Thoracic aorta (tissue), 2 donors: ENCODE results near the gene HDAC6. TPM values are rescaled to one million over a fixed set of nuclear protein-coding genes. Genes with fewer than 3 reads are reported as not detected.

ENCODE experiments used
- ATAC-seq: fragments of 150-250 bp; one replicate; pipeline ENCODE4 v1.8.0; 2017; ENCODE audit warnings: low read depth; ENCODE audit not compliant: insufficient number of reproducible peaks, low FRiP score
- DNase-seq: peaks from one replicate; pipeline ENCODE4 v3.0.0-alpha.2; 2020; ENCODE audit warnings: low spot score
- H3K27ac ChIP-seq, 2 donors: fragments of 200-600 bp; sonication (generic); 1 replicate in 1 of 2; 2 replicates in 1 of 2; pipeline ENCODE4 v1.5.1; 2016; ENCODE audit warnings: mild to moderate bottlenecking in 2 of 2, moderate library complexity in 2 of 2
- H3K27me3 ChIP-seq: fragments of 200-600 bp; sonication (generic); replicated peaks from 2 replicates; pipeline ENCODE4 v1.6.0; 2016; ENCODE audit warnings: mild to moderate bottlenecking; ENCODE audit not compliant: insufficient read depth
- H3K36me3 ChIP-seq: fragments of 200-600 bp; sonication (generic); one replicate; pipeline ENCODE4 v1.5.1; 2016
- H3K4me1 ChIP-seq, 2 donors: fragments of 200-600 bp; sonication (generic); 1 replicate in 1 of 2; 2 replicates in 1 of 2; pipeline versions ENCODE4 v1.5.1 to v1.6.0; 2016; ENCODE audit warnings: low read depth in 2 of 2, mild to moderate bottlenecking in 1 of 2; ENCODE audit not compliant: control insufficient read depth in 1 of 2
- H3K4me3 ChIP-seq: fragments of 200-600 bp; sonication (generic); 2 replicates; pipeline ENCODE4 v1.5.1; 2016; ENCODE audit warnings: mild to moderate bottlenecking
- H3K9me3 ChIP-seq: fragments of 200-600 bp; sonication (generic); 2 replicates; pipeline ENCODE4 v1.5.1; 2016
- total RNA-seq, 2 donors: library from RNA; depleted of rRNA; stranded (reverse); fragments of >200 nt; gene quantifications; one replicate each; pipeline versions ENCODE4 v1.1.0 to v1.2.3, GENCODE V29; 2016
- TF ChIP-seq, protein P1 (sequence below): fragments of 200-600 bp; sonication (generic); IDR thresholded peaks from one replicate; pipeline ENCODE4 v1.5.1; 2019; ENCODE audit warnings: antibody characterized with exemption

Gene HDAC6
- total RNA-seq, 2 donors from 2014 or later, result 123 to 125 TPM

GRCh38 chrX:48802905-48803200, 986 bp downstream of the HDAC6 start:
- no peaks in the 10 kb centered on the region for H3K9me3 ChIP-seq
- peak overlapping the region; percentile 80 for H3K4me3 ChIP-seq
- H3K36me3 ChIP-seq, result no peaks in the 10 kb centered on the region
- no peaks in the 10 kb centered on the region for H3K4me1 ChIP-seq
- TF ChIP-seq, protein P1, sequence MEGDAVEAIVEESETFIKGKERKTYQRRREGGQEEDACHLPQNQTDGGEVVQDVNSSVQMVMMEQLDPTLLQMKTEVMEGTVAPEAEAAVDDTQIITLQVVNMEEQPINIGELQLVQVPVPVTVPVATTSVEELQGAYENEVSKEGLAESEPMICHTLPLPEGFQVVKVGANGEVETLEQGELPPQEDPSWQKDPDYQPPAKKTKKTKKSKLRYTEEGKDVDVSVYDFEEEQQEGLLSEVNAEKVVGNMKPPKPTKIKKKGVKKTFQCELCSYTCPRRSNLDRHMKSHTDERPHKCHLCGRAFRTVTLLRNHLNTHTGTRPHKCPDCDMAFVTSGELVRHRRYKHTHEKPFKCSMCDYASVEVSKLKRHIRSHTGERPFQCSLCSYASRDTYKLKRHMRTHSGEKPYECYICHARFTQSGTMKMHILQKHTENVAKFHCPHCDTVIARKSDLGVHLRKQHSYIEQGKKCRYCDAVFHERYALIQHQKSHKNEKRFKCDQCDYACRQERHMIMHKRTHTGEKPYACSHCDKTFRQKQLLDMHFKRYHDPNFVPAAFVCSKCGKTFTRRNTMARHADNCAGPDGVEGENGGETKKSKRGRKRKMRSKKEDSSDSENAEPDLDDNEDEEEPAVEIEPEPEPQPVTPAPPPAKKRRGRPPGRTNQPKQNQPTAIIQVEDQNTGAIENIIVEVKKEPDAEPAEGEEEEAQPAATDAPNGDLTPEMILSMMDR, result no peak
- peak overlapping the region; percentile 96 for H3K27ac ChIP-seq
- ATAC-seq, result no peak
- DNase-seq, result no peak
- no peaks in the 10 kb centered on the region for H3K27me3 ChIP-seq

DNA sequence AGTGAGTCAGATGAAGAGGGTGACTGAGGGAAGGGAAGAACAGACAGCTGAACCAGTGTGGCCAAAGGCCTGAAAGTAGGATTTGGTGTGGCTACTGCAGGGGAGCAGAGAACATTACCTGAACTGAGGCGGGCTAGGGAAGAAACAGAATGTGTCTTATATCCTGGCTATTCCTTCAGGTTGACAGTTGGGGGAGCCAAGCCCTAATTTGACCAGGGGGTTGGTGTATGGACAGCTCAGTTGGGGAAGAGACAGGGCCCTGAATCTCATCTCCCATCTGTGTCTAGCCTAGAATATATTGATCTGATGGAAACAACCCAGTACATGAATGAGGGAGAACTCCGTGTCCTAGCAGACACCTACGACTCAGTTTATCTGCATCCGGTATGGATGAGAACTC, 4.2 kb downstream of the HDAC6 start:
- Histone ChIP-seq H3K27ac (no peak overlapping the region), H3K9me3 (no peaks in the 10 kb centered on the region), H3K4me1 (no peaks in the 10 kb centered on the region), H3K27me3 (no peaks in the 10 kb centered on the region), H3K4me3 (no peak overlapping the region), H3K36me3 (no peaks in the 10 kb centered on the region)
- no peak for ATAC-seq
- TF ChIP-seq, protein P1, result no peak
- no peak for DNase-seq

DNA sequence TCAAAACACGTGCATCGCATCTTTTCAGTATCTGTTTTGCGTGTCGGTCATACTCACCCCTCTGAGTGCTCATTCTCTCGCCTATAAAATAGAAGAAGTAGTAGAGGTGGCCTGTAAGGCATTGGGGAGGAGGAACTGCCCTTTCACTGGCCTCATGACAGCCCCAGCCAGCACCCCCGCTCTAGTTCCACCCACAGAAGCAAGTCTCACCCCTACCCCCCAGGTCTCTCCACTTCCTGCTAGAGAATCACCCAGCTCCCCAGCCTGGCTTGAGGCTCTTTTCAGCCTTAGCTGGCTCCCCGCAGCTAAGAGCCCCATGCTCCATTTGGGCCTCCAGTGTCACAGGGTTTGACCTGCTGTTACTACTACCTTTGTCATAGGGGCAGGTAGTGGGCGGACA, 11.8 kb downstream of the HDAC6 start:
- Histone ChIP-seq H3K9me3 (no peaks in the 10 kb centered on the region), H3K27ac (no peak overlapping the region), H3K4me3 (no peak overlapping the region), H3K36me3 (peaks cover 7% of the 10 kb centered on the region), H3K27me3 (no peaks in the 10 kb centered on the region), H3K4me1 (no peaks in the 10 kb centered on the region)
- TF ChIP-seq, protein P1, result no peak
- ATAC-seq (no peak), DNase-seq (no peak)

DNA sequence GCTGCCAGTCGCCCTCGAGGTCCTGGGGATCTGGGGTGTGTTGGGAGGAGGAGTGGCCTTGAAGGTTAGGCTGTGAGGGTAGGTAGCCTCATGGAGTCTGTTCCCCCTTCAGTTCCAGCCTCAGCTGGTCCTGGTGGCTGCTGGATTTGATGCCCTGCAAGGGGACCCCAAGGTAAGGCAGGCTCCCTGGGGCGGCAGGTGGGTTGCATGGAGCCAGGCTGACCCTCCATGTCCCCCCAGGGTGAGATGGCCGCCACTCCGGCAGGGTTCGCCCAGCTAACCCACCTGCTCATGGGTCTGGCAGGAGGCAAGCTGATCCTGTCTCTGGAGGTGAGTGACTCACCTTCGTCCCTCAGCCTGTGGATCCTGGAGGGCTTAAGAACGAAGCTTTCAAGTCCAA, 12.9 kb downstream of the HDAC6 start:
- H3K27me3 ChIP-seq, result no peaks in the 10 kb centered on the region
- peaks cover 7% of the 10 kb centered on the region for H3K36me3 ChIP-seq
- H3K27ac ChIP-seq, result no peak overlapping the region
- TF ChIP-seq, protein P1, result no peak
- no peaks in the 10 kb centered on the region for H3K9me3 ChIP-seq
- no peak overlapping the region for H3K4me3 ChIP-seq
- no peak for DNase-seq
- no peak for ATAC-seq
- no peaks in the 10 kb centered on the region for H3K4me1 ChIP-seq

- ATAC-seq (no peak), DNase-seq (no peak)
- Histone ChIP-seq H3K27ac (no peak overlapping the region), H3K36me3 (peaks cover 7% of the 10 kb centered on the region), H3K27me3 (no peaks in the 10 kb centered on the region), H3K4me1 (no peaks in the 10 kb centered on the region), H3K4me3 (no peak overlapping the region), H3K9me3 (no peaks in the 10 kb centered on the region)
- TF ChIP-seq, protein P1, result no peak
Observed at GRCh38 chrX:48815266-48815665, 13.4 kb downstream of the HDAC6 start.
